Neural progenitor cell (in vitro differentiated cells): ENCODE measurements around the gene RPS4Y1. TPM values are rescaled to one million over a fixed set of nuclear protein-coding genes. Genes with fewer than 3 reads are reported as not detected.

Experiments used
- DNase-seq: peaks from one replicate; pipeline ENCODE4 v3.0.0-alpha.2; 2016; ENCODE audit warnings: low spot score
- H2AFZ ChIP-seq: fragments of 200-600 bp; sonication (generic); replicated peaks from 2 replicates; pipeline ENCODE4 v1.6.1; 2016; ENCODE audit warnings: antibody characterized with exemption
- H3F3A ChIP-seq: fragments of 200-600 bp; sonication (generic); 2 replicates; pipeline ENCODE4 v1.6.1; 2016; ENCODE audit warnings: antibody characterized with exemption, low read depth
- H3K27ac ChIP-seq: fragments of 200-600 bp; sonication (generic); 2 replicates; pipeline ENCODE4 v1.5.1; 2016; ENCODE audit warnings: mild to moderate bottlenecking
- H3K27me3 ChIP-seq: fragments of 200-600 bp; sonication (generic); 2 replicates; pipeline ENCODE4 v1.6.1; 2016; ENCODE audit warnings: mild to moderate bottlenecking, moderate library complexity
- H3K36me3 ChIP-seq: fragments of 200-600 bp; sonication (generic); 2 replicates; pipeline ENCODE4 v1.5.1; 2016
- H3K4me1 ChIP-seq: fragments of 200-600 bp; sonication (generic); 2 replicates; pipeline ENCODE4 v1.6.1; 2016; ENCODE audit warnings: mixed run types
- H3K4me2 ChIP-seq: fragments of 200-600 bp; sonication (generic); 2 replicates; pipeline ENCODE4 v1.6.1; 2016
- H3K4me3 ChIP-seq: fragments of 200-600 bp; sonication (generic); 2 replicates; pipeline ENCODE4 v1.5.1; 2016
- H3K79me2 ChIP-seq: fragments of 200-600 bp; sonication (generic); 2 replicates; pipeline ENCODE4 v1.6.1; 2016; ENCODE audit warnings: low read depth
- H3K9ac ChIP-seq: fragments of 200-600 bp; sonication (generic); 2 replicates; pipeline ENCODE4 v1.6.1; 2016
- H3K9me3 ChIP-seq: fragments of 200-600 bp; sonication (generic); 2 replicates; pipeline ENCODE4 v1.5.1; 2016; ENCODE audit warnings: low read depth
- H4K20me1 ChIP-seq: fragments of 200-600 bp; sonication (generic); 2 replicates; pipeline ENCODE4 v1.6.1; 2016; ENCODE audit warnings: low read depth
- H3K27ac Mint-ChIP-seq: 3 replicates; pipeline ENCODE4 v1.8.0; 2021; ENCODE audit warnings: mixed read lengths
- H3K27me3 Mint-ChIP-seq: 2 replicates; pipeline ENCODE4 v1.8.0; 2022; ENCODE audit warnings: low read depth, mild to moderate bottlenecking, inconsistent platforms, moderate library complexity, mixed read lengths; ENCODE audit not compliant: insufficient read depth
- H3K36me3 Mint-ChIP-seq: 3 replicates; pipeline ENCODE4 v1.8.0; 2021; ENCODE audit warnings: mixed read lengths
- H3K4me1 Mint-ChIP-seq: 3 replicates; pipeline ENCODE4 v1.8.0; 2021; ENCODE audit warnings: mixed read lengths
- H3K4me3 Mint-ChIP-seq: 3 replicates; pipeline ENCODE4 v1.8.0; 2021; ENCODE audit warnings: mild to moderate bottlenecking, moderate library complexity, mixed read lengths
- H3K9me3 Mint-ChIP-seq: 3 replicates; pipeline ENCODE4 v1.8.0; 2020; ENCODE audit warnings: mixed read lengths
- CTCF ChIP-seq: fragments of 200-600 bp; sonication (generic); IDR thresholded peaks from 2 replicates; pipeline ENCODE4 v1.5.1; 2017; ENCODE audit warnings: antibody characterized with exemption, mild to moderate bottlenecking
- EZH2 ChIP-seq: fragments of 200-600 bp; sonication (generic); IDR thresholded peaks from 2 replicates; pipeline ENCODE4 v1.6.1; 2017; ENCODE audit warnings: antibody characterized with exemption, mild to moderate bottlenecking, moderate library complexity
- EZH2phosphoT487 ChIP-seq: fragments of 200-600 bp; sonication (generic); IDR thresholded peaks from 2 replicates; pipeline ENCODE4 v1.6.1; 2017; ENCODE audit warnings: antibody characterized with exemption
- total RNA-seq: library from RNA; depleted of rRNA; stranded (reverse); fragments of >200 nt; gene quantifications from 2 replicates; pipeline ENCODE4 v1.2.3, GENCODE V29; 2015; ENCODE audit warnings: low replicate concordance

Gene RPS4Y1
- total RNA-seq, 1 donor from 2014 or later, result not detected

DNA sequence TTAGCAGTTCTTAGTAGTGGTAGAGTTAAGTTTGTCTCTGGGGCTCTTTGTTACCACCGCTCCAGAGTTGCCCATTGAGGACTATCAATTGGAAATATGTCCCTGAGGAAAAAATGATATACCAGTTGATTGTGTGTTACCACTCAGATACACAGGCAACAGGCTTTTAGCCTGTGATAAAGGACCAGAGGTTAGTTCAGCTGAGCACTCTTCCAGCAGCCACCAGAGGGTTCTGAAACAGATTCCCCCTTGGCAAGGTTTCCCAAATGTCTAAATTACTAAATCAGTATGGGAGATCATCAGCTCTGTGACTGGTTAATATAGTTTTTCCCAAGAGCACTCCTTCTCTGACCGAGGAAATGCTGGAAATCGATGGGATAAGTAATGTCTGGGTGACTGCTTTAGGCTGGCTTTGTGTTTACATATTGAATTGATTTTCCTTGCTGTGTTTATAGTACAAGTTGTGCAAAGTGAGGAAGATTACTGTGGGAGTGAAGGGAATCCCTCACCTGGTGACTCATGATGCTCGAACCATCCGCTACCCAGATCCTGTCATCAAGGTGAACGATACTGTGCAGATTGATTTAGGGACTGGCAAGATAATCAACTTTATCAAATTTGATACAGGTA lies 12.9 kb downstream of the RPS4Y1 start:
- H3K4me1 ChIP-seq, result no peaks in the 10 kb centered on the region
- H3F3A ChIP-seq, result no peaks in the 10 kb centered on the region
- H3K79me2 ChIP-seq, result no peaks in the 10 kb centered on the region
- Mint-ChIP-seq H3K27me3 (no peaks in the 10 kb centered on the region), H3K4me3 (no peak overlapping the region), H3K9me3 (no peaks in the 10 kb centered on the region), H3K36me3 (no peaks in the 10 kb centered on the region), H3K4me1 (no peaks in the 10 kb centered on the region), H3K27ac (no peak overlapping the region)
- no peak for DNase-seq
- no peak overlapping the region for H3K4me3 ChIP-seq
- no peak overlapping the region for H3K9ac ChIP-seq
- no peaks in the 10 kb centered on the region for H3K9me3 ChIP-seq
- no peaks in the 10 kb centered on the region for H3K27me3 ChIP-seq
- no peaks in the 10 kb centered on the region for H4K20me1 ChIP-seq
- no peak for TF ChIP-seq EZH2phosphoT487
- TF ChIP-seq EZH2, result no peak
- no peak for TF ChIP-seq CTCF
- H3K36me3 ChIP-seq, result no peaks in the 10 kb centered on the region
- H2AFZ ChIP-seq, result no peak overlapping the region
- H3K27ac ChIP-seq, result no peak overlapping the region
- no peak overlapping the region for H3K4me2 ChIP-seq

DNA sequence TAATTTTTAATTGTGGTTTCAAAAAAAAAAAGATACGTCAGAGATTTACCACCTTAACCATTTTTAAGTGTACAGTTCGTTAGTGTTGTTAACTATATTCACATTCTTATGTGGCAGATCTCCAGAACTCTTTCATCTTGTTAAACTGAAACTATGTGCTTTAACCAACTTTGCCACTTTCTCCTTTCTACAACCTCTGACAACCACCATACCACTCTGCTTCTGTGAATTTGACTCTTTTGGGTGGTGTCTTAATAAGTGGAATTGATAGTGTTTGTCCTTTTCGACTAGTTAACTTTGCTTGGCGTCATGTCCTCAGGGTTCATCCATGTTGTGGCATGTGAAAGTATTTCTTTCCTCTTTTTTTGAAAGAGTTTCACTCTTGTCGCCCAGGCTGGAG lies 15.7 kb downstream of the RPS4Y1 start:
- no peak overlapping the region for H3K27ac ChIP-seq
- no peak for DNase-seq
- Mint-ChIP-seq H3K36me3 (no peaks in the 10 kb centered on the region), H3K27ac (no peak overlapping the region), H3K27me3 (no peaks in the 10 kb centered on the region), H3K4me3 (no peak overlapping the region), H3K9me3 (no peaks in the 10 kb centered on the region), H3K4me1 (no peaks in the 10 kb centered on the region)
- H3K4me2 ChIP-seq, result no peak overlapping the region
- no peaks in the 10 kb centered on the region for H3F3A ChIP-seq
- no peak overlapping the region for H3K9ac ChIP-seq
- H3K36me3 ChIP-seq, result no peaks in the 10 kb centered on the region
- no peaks in the 10 kb centered on the region for H3K79me2 ChIP-seq
- no peaks in the 10 kb centered on the region for H3K9me3 ChIP-seq
- H3K4me1 ChIP-seq, result no peaks in the 10 kb centered on the region
- H4K20me1 ChIP-seq, result no peaks in the 10 kb centered on the region
- H2AFZ ChIP-seq, result no peak overlapping the region
- H3K27me3 ChIP-seq, result no peaks in the 10 kb centered on the region
- H3K4me3 ChIP-seq, result no peak overlapping the region
- TF ChIP-seq EZH2 (no peak), EZH2phosphoT487 (no peak), CTCF (no peak)

GRCh38 chrY:2857686-2858085 lies 16.3 kb downstream of the RPS4Y1 start:
- Mint-ChIP-seq H3K36me3 (no peaks in the 10 kb centered on the region), H3K9me3 (no peaks in the 10 kb centered on the region), H3K4me1 (no peaks in the 10 kb centered on the region), H3K4me3 (no peak overlapping the region), H3K27ac (no peak overlapping the region), H3K27me3 (no peaks in the 10 kb centered on the region)
- no peak overlapping the region for H3K4me2 ChIP-seq
- TF ChIP-seq EZH2phosphoT487 (no peak), CTCF (no peak), EZH2 (no peak)
- H3K9me3 ChIP-seq, result no peaks in the 10 kb centered on the region
- H3K4me3 ChIP-seq, result no peak overlapping the region
- H3K27me3 ChIP-seq, result no peaks in the 10 kb centered on the region
- no peak overlapping the region for H3K27ac ChIP-seq
- H3K79me2 ChIP-seq, result no peaks in the 10 kb centered on the region
- no peaks in the 10 kb centered on the region for H3F3A ChIP-seq
- no peaks in the 10 kb centered on the region for H3K36me3 ChIP-seq
- H4K20me1 ChIP-seq, result no peaks in the 10 kb centered on the region
- no peak overlapping the region for H3K9ac ChIP-seq
- DNase-seq, result no peak
- no peaks in the 10 kb centered on the region for H3K4me1 ChIP-seq
- H2AFZ ChIP-seq, result no peak overlapping the region
